ENCODE results near the gene ANXA4.
A peak's percentile ranks its signal among the peaks of the same experiment; 100 is the strongest.
"Not testable (repeated sequence)": the region's sequence is repeated elsewhere in the genome, so short reads cannot be mapped to it uniquely, and the experiment has no call there.

The ANXA4 gene

DNA sequence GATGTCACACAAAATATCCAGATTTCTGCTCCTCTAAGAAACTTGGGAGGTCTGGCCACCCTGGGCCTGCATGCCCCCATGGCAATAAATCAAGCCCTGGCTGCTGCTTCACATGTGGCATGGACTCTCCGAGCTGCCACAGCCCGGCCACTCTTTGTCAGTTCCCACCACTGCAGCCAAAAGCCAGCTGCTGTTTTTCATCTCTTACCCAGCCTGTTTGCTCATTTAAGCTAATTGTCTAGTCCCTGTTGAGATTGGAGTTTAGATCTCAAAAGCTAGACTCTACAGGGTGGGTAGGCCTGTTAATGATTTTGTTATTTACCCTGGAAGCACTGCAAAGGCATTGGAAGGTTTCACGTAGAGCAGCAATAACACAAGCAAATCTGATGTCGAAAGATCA lies 20.9 kb upstream of the ANXA4 start:
- DNase-seq (ENCODE audit: low spot score): no peak

DNA sequence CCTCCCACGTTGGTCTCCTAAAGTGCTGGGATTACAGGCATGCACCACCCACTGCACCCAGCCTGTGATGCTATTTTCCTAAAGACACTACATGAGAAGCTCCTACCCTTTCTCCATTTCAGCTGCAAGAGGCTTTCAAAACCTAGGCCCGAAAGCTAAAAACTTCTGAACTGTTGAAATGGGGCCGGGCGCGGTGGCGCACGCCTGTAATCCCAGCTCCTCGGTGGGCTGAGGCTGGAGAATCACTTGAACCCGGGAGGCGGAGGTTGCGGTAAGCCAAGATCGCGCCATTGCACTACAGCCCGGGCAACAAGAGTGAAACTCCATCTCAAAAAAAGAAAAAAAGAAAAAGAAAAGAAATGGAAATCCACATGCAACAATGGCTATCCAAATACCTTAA lies 18.1 kb upstream of the ANXA4 start:
- DNase-seq (ENCODE audit: low spot score): no peak

DNA sequence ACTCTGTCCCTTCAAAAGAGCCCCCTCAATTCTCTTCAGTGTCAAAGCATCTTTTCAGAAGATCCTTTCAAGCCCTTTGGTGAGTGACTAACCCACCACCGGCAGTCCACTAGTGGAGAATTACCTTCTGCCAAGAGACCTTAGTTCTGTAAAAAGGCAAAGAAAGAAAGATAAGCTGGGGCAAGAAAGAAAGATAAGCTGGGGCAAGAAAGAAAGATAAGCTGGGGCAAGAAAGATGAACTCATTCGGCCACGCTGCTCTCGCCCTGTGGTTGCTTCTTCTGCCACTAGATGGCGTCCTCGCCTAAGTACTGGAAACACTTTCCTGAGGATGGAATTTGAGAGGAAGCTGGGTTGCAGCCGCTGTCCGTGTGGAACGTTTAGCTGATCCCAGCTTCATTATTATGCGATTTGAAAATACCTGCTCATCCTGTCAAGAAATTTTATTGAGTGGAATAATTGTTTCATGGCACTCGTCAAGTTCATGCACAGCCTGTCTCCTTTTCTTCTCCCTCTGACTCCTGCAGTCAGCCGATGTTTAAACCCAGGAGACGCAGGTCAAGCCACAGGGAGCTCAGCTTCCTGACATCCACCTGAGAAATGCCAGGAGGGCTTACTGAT lies 17.3 kb upstream of the ANXA4 start:
- DNase-seq (ENCODE audit: low spot score): peak; percentile 83

GRCh38 chr2:69725706-69726360 lies 16.1 kb upstream of the ANXA4 start:
- DNase-seq (ENCODE audit: low spot score): no peak

- DNase-seq (ENCODE audit: low spot score): no peak
These were observed 12.7 kb upstream of the ANXA4 start for GRCh38 chr2:69729266-69729665.

DNA sequence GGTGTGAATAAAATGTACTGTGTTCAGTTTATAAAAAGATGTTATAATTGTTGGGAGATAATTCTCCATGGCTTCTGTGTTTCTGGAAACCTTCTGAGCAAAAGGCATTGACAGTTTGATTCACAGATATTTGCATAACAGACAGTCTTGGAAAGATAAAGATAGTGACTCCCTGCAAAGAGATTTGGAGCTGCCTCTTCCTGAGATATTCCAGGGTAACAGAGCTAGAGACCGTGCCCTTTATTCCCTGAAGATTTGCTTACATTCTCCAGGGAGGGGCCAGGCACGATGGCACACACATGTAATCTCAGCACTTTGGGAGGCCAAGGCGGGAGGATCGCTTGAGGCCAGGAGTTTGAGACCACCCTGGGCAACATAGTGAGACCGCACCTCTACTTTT lies 12.2 kb upstream of the ANXA4 start:
- DNase-seq (ENCODE audit: low spot score): no peak

DNA sequence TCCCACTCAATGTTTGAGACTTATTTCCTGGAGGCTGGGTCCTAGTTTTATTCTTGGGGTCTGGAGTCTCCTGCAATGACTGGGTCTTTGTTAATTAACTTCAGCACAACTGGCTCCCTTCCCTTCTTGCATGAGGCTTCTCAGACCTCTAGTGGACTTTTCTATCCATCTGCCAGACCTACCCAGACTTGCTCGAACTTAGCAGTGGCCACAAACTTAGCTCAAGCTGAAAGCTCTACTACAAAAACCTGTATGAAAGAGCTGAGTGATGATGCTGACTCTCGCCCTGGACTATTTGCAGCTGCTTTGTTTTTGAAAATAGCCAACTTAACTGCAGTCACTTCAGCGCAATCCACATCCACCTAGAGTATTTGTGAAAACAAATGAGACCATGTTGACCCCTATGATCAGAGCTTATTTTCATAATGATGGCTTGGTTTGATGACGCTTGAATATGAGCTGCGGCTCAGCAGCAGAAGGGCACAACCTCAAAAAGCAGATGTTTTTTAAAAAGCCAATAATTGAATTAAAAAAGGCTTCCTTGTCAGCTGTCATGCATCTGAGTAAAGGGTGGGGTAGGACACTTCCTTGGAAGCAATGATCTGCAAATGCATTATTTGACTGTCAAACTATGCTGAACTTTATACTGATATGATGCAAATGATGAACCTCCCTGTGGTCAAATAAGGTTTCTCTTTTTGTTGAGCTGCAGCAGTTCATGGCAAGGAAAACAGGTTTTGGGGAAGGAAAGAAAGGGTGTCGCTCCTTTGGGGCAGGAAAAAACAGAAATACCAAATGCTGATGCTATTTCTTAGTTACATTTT lies 10.6 kb upstream of the ANXA4 start:
- DNase-seq (ENCODE audit: low spot score): no peak

DNA sequence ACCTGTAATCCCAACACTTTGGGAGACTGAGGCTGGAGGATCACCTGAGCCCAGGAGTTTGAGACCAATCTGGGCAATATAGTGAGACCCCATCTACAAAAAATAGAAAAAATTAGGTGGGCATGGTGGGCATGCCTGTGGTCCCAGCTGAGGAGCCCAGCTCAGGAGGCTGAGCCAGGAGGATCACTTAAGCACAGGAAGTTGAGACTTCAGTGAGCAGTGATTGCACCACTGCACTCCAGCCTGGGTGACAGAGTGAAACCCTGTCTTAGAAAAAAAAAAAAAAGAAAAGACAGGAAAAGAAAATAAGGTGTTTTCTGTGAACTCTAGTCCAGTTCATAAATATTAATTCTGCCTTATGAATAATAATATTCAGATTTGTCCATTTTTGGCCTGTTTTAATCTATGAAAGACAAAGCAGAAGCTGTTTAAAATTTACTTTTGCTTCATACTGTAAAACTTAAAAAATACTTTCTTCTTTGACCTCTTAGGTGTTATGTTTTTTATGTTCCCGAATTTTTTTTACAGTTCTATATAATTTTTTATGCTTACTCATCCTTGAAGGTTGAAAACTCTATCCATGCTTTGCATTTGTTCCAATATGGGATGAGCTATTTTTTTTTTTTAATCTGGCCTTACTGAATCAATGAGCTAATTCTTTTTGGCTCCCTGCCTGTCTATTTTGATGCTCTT lies 8.4 kb upstream of the ANXA4 start:
- no peak for DNase-seq (ENCODE audit: low spot score)

DNA sequence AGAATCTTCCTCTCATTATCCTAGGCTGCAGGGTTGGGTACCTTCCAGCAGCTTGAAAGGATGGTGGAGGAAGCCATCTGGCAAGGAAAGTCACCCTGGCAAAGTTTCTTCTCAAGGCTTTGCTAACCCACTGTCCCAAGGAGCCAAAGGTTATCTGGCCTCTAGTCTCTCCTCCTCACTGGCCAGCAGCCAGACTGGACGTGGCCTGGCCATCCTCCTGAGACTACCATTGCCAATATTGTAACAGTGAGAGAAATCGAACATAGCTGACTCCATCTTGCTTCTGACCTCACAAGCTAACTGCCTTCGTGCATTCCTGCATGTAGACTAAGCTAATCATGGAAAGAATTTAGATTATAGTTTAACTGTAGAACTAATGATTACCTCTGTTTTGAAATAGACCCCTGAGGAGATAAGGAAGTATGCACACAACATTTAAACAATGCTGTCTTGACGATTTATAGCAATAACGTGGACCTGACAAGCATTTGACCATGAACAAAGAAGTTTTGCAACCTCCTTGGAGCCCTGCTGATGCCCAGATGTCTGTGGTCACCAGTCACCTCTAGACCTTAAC lies 7.8 kb upstream of the ANXA4 start:
- DNase-seq (ENCODE audit: low spot score): no peak

DNA sequence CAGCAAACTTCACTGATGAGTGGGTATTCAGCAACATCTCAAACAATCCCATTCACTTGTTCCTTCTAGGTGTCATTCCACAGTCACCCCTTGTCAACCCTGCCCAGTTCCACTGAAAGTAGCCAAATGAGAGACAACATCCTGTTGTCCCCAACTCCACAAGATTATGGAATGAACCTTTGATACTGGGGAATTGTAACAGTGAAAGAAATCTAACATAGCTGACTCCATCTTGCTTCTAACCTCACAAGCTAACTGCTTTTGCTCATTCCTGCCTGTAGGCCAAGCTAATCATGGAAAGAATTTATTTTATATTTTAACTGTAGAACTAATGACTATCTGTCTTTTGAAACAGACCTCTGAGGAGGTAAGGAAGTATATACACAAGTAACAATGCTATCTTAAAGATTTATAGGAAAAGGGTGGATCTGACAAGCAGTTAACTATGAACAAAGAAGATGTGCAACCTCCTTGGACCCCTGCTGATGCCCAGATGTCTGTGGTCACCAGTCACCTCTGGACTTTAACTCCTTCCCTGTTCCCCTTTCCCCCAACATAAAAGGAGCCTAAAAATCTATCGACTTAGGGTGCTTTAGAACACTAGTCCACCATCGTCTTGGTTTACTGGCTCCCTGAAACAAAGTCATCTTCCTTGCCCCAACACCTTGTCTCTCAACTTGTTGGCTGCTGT lies 6.9 kb upstream of the ANXA4 start:
- no peak for DNase-seq (ENCODE audit: low spot score)

GRCh38 chr2:69735686-69736085 lies 6.2 kb upstream of the ANXA4 start:
- DNase-seq (ENCODE audit: low spot score): no peak

GRCh38 chr2:69738149-69738548 lies 3.8 kb upstream of the ANXA4 start:
- DNase-seq (ENCODE audit: low spot score): not testable (repeated sequence)

DNA sequence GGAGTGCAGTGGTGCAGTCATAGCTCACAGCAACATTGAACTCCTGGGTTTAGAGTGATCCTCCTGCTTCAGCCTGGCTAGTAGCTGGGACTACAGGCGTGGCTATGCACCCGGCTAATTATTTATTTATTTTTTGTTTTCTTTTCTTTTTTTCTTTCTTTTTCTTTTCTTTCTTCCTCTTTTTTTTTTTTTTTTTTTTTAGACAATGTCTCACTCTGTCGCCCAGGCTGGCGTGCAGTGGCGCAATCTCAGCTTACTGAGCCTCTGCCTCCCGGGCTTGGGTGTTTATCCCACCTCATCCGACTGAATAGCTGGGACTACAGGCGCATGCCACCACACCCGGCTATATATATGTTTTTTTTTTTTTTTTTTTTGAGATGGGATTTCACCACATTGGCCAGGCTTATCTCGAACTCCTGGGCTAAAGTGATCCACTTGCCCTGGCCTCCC lies 1.4 kb upstream of the ANXA4 start:
- peak; percentile 27 for DNase-seq (ENCODE audit: low spot score)

- peak; percentile 77 for DNase-seq (ENCODE audit: low spot score)
These were observed 732 bp upstream of the ANXA4 start for GRCh38 chr2:69741229-69741574.

- DNase-seq (ENCODE audit: low spot score): peak; percentile 12
These were observed 503 bp downstream of the ANXA4 start for GRCh38 chr2:69742322-69742952.

- no peak for DNase-seq (ENCODE audit: low spot score)
These were observed 1.9 kb downstream of the ANXA4 start for GRCh38 chr2:69743847-69744264.

- no peak for DNase-seq (ENCODE audit: low spot score)
These were observed 2.5 kb downstream of the ANXA4 start for GRCh38 chr2:69744456-69744855.

GRCh38 chr2:69745035-69745434 lies 3.1 kb downstream of the ANXA4 start:
- no peak for DNase-seq (ENCODE audit: low spot score)

DNA sequence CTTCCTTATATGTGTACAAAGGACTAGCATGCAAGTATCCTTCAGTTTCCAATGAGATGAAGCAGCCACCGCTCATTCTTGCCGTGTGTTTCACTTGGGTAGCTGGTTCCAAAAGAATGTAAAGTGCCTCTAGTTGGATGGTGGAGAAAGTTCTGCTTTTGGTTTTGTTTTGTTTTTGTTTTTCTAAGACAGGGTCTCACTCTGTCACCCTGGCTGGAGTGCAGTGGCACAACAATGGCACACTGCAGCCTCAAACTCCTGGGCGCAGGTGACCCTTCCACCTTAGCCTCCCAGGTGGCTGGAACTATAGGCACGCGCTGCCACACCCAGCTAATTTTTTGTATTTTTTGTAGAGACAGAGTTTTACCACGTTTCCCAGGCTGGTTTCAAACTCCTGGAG lies 8.3 kb downstream of the ANXA4 start:
- no peak for DNase-seq (ENCODE audit: low spot score)

- no peak for DNase-seq (ENCODE audit: low spot score)
These were observed 11.9 kb downstream of the ANXA4 start for GRCh38 chr2:69753659-69754363.

DNA sequence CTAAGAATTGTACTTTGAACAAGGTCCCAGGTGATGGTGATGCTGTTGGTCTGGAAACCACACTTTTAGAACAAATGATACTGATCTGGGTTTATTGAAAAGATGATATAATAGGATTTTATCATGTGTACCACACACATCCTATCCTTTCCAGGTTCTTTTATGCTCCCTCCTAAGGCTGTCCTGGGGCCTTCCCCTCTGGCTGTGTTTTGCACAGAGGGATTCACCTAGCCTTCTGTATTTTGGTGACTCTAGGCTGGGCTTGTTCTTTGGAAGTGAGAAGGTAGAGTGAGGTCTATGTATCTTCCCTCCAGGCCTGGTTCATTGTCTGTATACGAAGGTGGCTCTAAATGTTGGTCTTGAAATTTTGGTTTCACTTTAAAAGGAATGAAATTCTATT lies 12.7 kb downstream of the ANXA4 start:
- no peak for DNase-seq (ENCODE audit: low spot score)

Data from GM03348 (cell line).